ENCODE measurements around the gene SEL1L3.

Gene SEL1L3

GRCh38 chr4:25755911-25756310, 106.9 kb downstream of the SEL1L3 start:
- H3K4me3 ChIP-seq (ENCODE audit: low read length): no peak overlapping the region
- TF ChIP-seq CTCF (conservative IDR thresholded peaks at IDR 0.05; ENCODE audit: low read depth, low read length): no peak

GRCh38 chr4:25753239-25753638, 109.5 kb downstream of the SEL1L3 start:
- TF ChIP-seq CTCF (conservative IDR thresholded peaks at IDR 0.05; ENCODE audit: low read depth, low read length): no peak
- no peak for DNase-seq (ENCODE audit: low read depth)
- no peak overlapping the region for H3K4me3 ChIP-seq (ENCODE audit: low read length)

More at GRCh38 chr4:25755911-25756310, 106.9 kb downstream of the SEL1L3 start:
- DNase-seq (ENCODE audit: low read depth): no peak

- DNase-seq (ENCODE audit: low read depth): no peak
- H3K4me3 ChIP-seq (ENCODE audit: low read length): no peak overlapping the region
- no peak for TF ChIP-seq CTCF (conservative IDR thresholded peaks at IDR 0.05; ENCODE audit: low read depth, low read length)
Measured at GRCh38 chr4:25750874-25751273, 111.9 kb downstream of the SEL1L3 start.

GRCh38 chr4:25749150-25749794, 113.5 kb downstream of the SEL1L3 start:
- H3K4me3 ChIP-seq (ENCODE audit: low read length): no peak overlapping the region
- DNase-seq (ENCODE audit: low read depth): no peak
- no peak for TF ChIP-seq CTCF (conservative IDR thresholded peaks at IDR 0.05; ENCODE audit: low read depth, low read length)

GRCh38 chr4:25743971-25744370, 118.8 kb downstream of the SEL1L3 start:
- TF ChIP-seq CTCF (conservative IDR thresholded peaks at IDR 0.05; ENCODE audit: low read depth, low read length): no peak
- DNase-seq (ENCODE audit: low read depth): no peak
- no peak overlapping the region for H3K4me3 ChIP-seq (ENCODE audit: low read length)

GRCh38 chr4:25729564-25729963, 133.2 kb downstream of the SEL1L3 start:
- TF ChIP-seq CTCF (conservative IDR thresholded peaks at IDR 0.05; ENCODE audit: low read depth, low read length): no peak
- no peak for DNase-seq (ENCODE audit: low read depth)
- no peak overlapping the region for H3K4me3 ChIP-seq (ENCODE audit: low read length)

GRCh38 chr4:25728886-25729285, 133.9 kb downstream of the SEL1L3 start:
- no peak for TF ChIP-seq CTCF (conservative IDR thresholded peaks at IDR 0.05; ENCODE audit: low read depth, low read length)
- no peak overlapping the region for H3K4me3 ChIP-seq (ENCODE audit: low read length)
- no peak for DNase-seq (ENCODE audit: low read depth)
